GF-D8 (cell line): ENCODE results near the gene LPIN3.

Experiments used
- DNase-seq: peaks from one replicate; lab custom pipeline; 2025; lab: John Stamatoyannopoulos, UW

The LPIN3 gene

GRCh38 chr20:41350408-41350962 is 9.9 kb downstream of the LPIN3 start:
- DNase-seq, result no peak

GRCh38 chr20:41352106-41352505 is 11.5 kb downstream of the LPIN3 start:
- DNase-seq, result no peak

GRCh38 chr20:41352666-41353065 is 12.0 kb downstream of the LPIN3 start:
- no peak for DNase-seq

- no peak for DNase-seq
These were observed 12.9 kb downstream of the LPIN3 start for GRCh38 chr20:41353530-41353929.

- no peak for DNase-seq
These were observed 14.6 kb downstream of the LPIN3 start for GRCh38 chr20:41355192-41355591.

- no peak for DNase-seq
These were observed 15.1 kb downstream of the LPIN3 start for GRCh38 chr20:41355598-41356203.

GRCh38 chr20:41356951-41357350 is 16.3 kb downstream of the LPIN3 start:
- DNase-seq, result no peak

GRCh38 chr20:41357424-41358163 is 17.0 kb downstream of the LPIN3 start:
- no peak for DNase-seq

- DNase-seq, result no peak
These were observed 17.6 kb downstream of the LPIN3 start for GRCh38 chr20:41358230-41358629.

- no peak for DNase-seq
These were observed 18.1 kb downstream of the LPIN3 start for GRCh38 chr20:41358717-41359116.

GRCh38 chr20:41359541-41360011 is 19.0 kb downstream of the LPIN3 start:
- no peak for DNase-seq

GRCh38 chr20:41360831-41361756 is 20.5 kb downstream of the LPIN3 start:
- DNase-seq, result no peak

- no peak for DNase-seq
These were observed 21.4 kb downstream of the LPIN3 start for GRCh38 chr20:41361757-41362747.

- no peak for DNase-seq
These were observed 22.1 kb downstream of the LPIN3 start for GRCh38 chr20:41362748-41363140.

GRCh38 chr20:41363601-41364000 is 23.0 kb downstream of the LPIN3 start:
- DNase-seq, result no peak

- DNase-seq, result no peak
These were observed 23.7 kb downstream of the LPIN3 start for GRCh38 chr20:41364236-41364855.

- no peak for DNase-seq
These were observed 24.5 kb downstream of the LPIN3 start for GRCh38 chr20:41364967-41365765.

- no peak for DNase-seq
These were observed 25.3 kb downstream of the LPIN3 start for GRCh38 chr20:41365777-41366545.
